B cell (primary cell): Measurements from ENCODE around the gene CPED1. TPM values are rescaled to one million over a fixed set of nuclear protein-coding genes. Genes with fewer than 3 reads are reported as not detected.

Source experiments
- ATAC-seq: fragments of 200-7000 bp; cut with Tn5 transposase; one replicate; pipeline ENCODE4 v1.10.0; 2021; ENCODE audit warnings: low read depth, mild to moderate bottlenecking, moderate number of reproducible peaks, moderate library complexity
- CTCF ChIA-PET: fragments of 350-600 bp; sonication (Branson Sonifier 250); formaldehyde crosslinking; loops from one replicate; lab custom pipeline; 2021; ENCODE audit warnings: antibody characterized with exemption, inconsistent platforms; lab: Charles Lee
- POLR2A ChIA-PET: fragments of 350-600 bp; sonication (Branson Sonifier 250); formaldehyde crosslinking; loops from one replicate; lab custom pipeline; 2021; ENCODE audit warnings: antibody characterized with exemption; lab: Charles Lee
- DNase-seq: peaks from one replicate; pipeline ENCODE4 v3.0.0; 2013
- H2AFZ ChIP-seq: 2 replicates; pipeline ENCODE4 v1.6.1; 2012; ENCODE audit warnings: mild to moderate bottlenecking, low read depth, low read length; ENCODE audit not compliant: insufficient read depth, poor library complexity, severe bottlenecking
- H3K27ac ChIP-seq, 2 donors: 1 replicate in 1 of 2; 2 replicates in 1 of 2; pipeline ENCODE4 v1.5.1; 2012 to 2013; ENCODE audit warnings: low read length in 2 of 2, mild to moderate bottlenecking in 2 of 2, moderate library complexity in 1 of 2
- H3K27me3 ChIP-seq, 4 experiments: fragments of 200-600 bp in 1 of 4; sonication (generic) in 1 of 4; replicated peaks in 1 of 4; 1 replicate in 2 of 4; 2 replicates in 2 of 4; pipeline versions ENCODE4 v1.6.1 to v1.7.0; 2013 to 2016; ENCODE audit warnings: low read length in 3 of 4, mild to moderate bottlenecking in 2 of 4, mixed read lengths in 1 of 4, moderate library complexity in 1 of 4; ENCODE audit not compliant: insufficient read depth in 4 of 4, control insufficient read depth in 3 of 4; ENCODE audit errors: control extremely low read depth in 1 of 4
- H3K36me3 ChIP-seq, 2 experiments: replicated peaks in 1 of 2; 1 replicate in 1 of 2; 2 replicates in 1 of 2; pipeline versions ENCODE4 v1.6.1 to v1.7.1; 2013; ENCODE audit warnings: low read length in 1 of 2; ENCODE audit not compliant: insufficient read depth in 2 of 2, control insufficient read depth in 1 of 2; ENCODE audit errors: control extremely low read depth in 1 of 2, extremely low read depth in 1 of 2
- H3K4me1 ChIP-seq, 2 donors: fragments of 200-600 bp in 1 of 2; sonication (generic) in 1 of 2; 1 replicate in 1 of 2; 2 replicates in 1 of 2; pipeline versions ENCODE4 v1.5.1 to v1.6.1; 2013 to 2017; ENCODE audit warnings: low read length in 2 of 2; ENCODE audit not compliant: control insufficient read depth in 2 of 2, insufficient read depth in 2 of 2
- H3K4me2 ChIP-seq: replicated peaks from 2 replicates; pipeline ENCODE3; 2012; ENCODE audit warnings: mild to moderate bottlenecking, low read depth, low read length; ENCODE audit not compliant: poor library complexity, severe bottlenecking
- H3K4me3 ChIP-seq, 5 experiments: fragments of 200-600 bp in 1 of 5; sonication (generic) in 1 of 5; 1 replicate in 3 of 5; 2 replicates in 2 of 5; pipeline versions ENCODE4 v1.5.1 to v1.7.0; 2011 to 2016; ENCODE audit warnings: low read length in 4 of 5, mild to moderate bottlenecking in 4 of 5, low read depth in 2 of 5, control low read depth in 1 of 5, moderate library complexity in 1 of 5; ENCODE audit not compliant: insufficient read depth in 1 of 5; ENCODE audit errors: control extremely low read depth in 1 of 5, extremely low read depth in 1 of 5
- H3K79me2 ChIP-seq: fragments of 200-600 bp; sonication (generic); one replicate; pipeline ENCODE4 v1.6.0; 2016; ENCODE audit warnings: low read length; ENCODE audit not compliant: control insufficient read depth, insufficient read depth
- H3K9ac ChIP-seq: fragments of 200-600 bp; sonication (generic); 2 replicates; pipeline ENCODE4 v1.6.1; 2017; ENCODE audit warnings: mild to moderate bottlenecking, low read length, moderate library complexity
- H3K9me3 ChIP-seq, 3 donors: one replicate each; pipeline versions ENCODE4 v1.6.1 to v1.7.1; 2013; ENCODE audit warnings: low read length in 2 of 3; ENCODE audit not compliant: control insufficient read depth in 2 of 3, insufficient read depth in 1 of 3; ENCODE audit errors: control extremely low read depth in 1 of 3
- H4K20me1 ChIP-seq: 2 replicates; pipeline ENCODE4 v1.6.0; 2012; ENCODE audit warnings: mild to moderate bottlenecking, low read length; ENCODE audit not compliant: insufficient read depth, control insufficient read depth, poor library complexity, severe bottlenecking
- H3K27ac Mint-ChIP-seq: one replicate; pipeline ENCODE4 v1.8.0; 2021; ENCODE audit warnings: mixed read lengths
- H3K27me3 Mint-ChIP-seq: one replicate; pipeline ENCODE4 v1.8.0; 2021; ENCODE audit warnings: mixed read lengths
- H3K4me1 Mint-ChIP-seq: one replicate; pipeline ENCODE4 v1.8.0; 2021; ENCODE audit warnings: mixed read lengths
- H3K4me3 Mint-ChIP-seq: one replicate; pipeline ENCODE4 v1.8.0; 2021; ENCODE audit warnings: mixed read lengths
- H3K9me3 Mint-ChIP-seq: one replicate; pipeline ENCODE4 v1.8.0; 2022; ENCODE audit warnings: mixed read lengths; ENCODE audit not compliant: insufficient read depth
- CTCF ChIP-seq: fragments of 200-600 bp; IDR thresholded peaks from one replicate; pipeline ENCODE4 v1.8.0; 2022; ENCODE audit warnings: antibody characterized with exemption, mild to moderate bottlenecking
- EZH2 ChIP-seq: IDR thresholded peaks from 2 replicates; pipeline ENCODE4 v1.6.1; 2012; ENCODE audit warnings: borderline replicate concordance, low read depth, mild to moderate bottlenecking, moderate library complexity, low read length; ENCODE audit not compliant: insufficient read depth, poor library complexity, severe bottlenecking
- WGBS: methylation state at CpG from one replicate; pipeline ENCODE4 v1.1.5; 2013; ENCODE audit warnings: missing lambda C conversion rate; ENCODE audit not compliant: insufficient coverage; 5-methylcytosine and 5-hydroxymethylcytosine counted together
- intact Hi-C: fragments of 100-400 bp; cut with micrococcal nuclease; formaldehyde crosslinking; loops from one replicate; pipeline ENCODE4 v1.10.0; 2022
- polyA plus RNA-seq: library from polyadenylated mRNA; depleted of rRNA; stranded (reverse); fragments of >200 nt; gene quantifications from 2 replicates; pipeline ENCODE4 v1.2.3, GENCODE V29; 2012
- total RNA-seq, 2 donors: library from RNA; stranded (reverse); fragments of 120-200 nt in 1 of 2; gene quantifications; 1 replicate in 1 of 2; 2 replicates in 1 of 2; pipeline versions ENCODE4 v1.2.3 to v1.2.4, GENCODE V29; 2013 to 2022

Gene CPED1
- total and polyA plus RNA-seq, 2 donors (not counting 1 experiment from before 2014, with no cell fraction given) = 0.44 to 3.8 TPM

DNA sequence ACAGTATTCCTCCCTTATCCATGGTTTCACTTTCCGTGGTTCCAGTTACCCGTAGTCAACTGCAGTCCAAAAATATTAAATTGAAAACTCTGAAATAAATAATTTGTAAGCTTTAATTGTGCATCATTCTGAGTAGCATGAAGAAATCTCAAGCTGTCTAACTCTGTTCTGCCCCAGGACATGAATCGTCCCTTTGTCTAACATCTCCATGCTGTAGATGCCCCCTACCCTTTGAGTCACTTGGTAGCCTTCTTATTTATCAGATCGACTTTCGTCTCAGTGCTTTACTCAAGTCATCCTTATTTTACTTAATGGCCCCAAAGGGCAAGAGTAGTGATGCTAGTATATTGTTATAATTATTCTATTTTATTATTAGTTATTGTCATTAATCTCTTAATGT is 41.8 kb downstream of the CPED1 start:
- Mint-ChIP-seq H3K27me3 (peaks cover 16% of the 10 kb centered on the region), H3K27ac (no peak overlapping the region), H3K4me3 (no peak overlapping the region), H3K4me1 (no peaks in the 10 kb centered on the region), H3K9me3 (peaks cover 4% of the 10 kb centered on the region)
- H3K79me2 ChIP-seq = no peaks in the 10 kb centered on the region
- no peak overlapping the region for H3K4me3 ChIP-seq
- ChIA-PET POLR2A (no interaction called here), CTCF (no interaction called here)
- no peak for TF ChIP-seq EZH2
- TF ChIP-seq CTCF = no peak
- no peaks in the 10 kb centered on the region for H3K27me3 ChIP-seq
- H3K9me3 ChIP-seq = no peaks in the 10 kb centered on the region
- H3K9ac ChIP-seq = no peak overlapping the region
- no peaks in the 10 kb centered on the region for H4K20me1 ChIP-seq
- H3K27ac ChIP-seq = no peak overlapping the region
- DNase-seq = no peak
- H3K4me1 ChIP-seq = no peaks in the 10 kb centered on the region
- intact Hi-C loops = no loop called here
- H3K36me3 ChIP-seq = no peaks in the 10 kb centered on the region
- no peak overlapping the region for H3K4me2 ChIP-seq
- no CpG with 5 or more reads among the region's 5 CpGs for WGBS
- no peak for ATAC-seq
- no peak overlapping the region for H2AFZ ChIP-seq

DNA sequence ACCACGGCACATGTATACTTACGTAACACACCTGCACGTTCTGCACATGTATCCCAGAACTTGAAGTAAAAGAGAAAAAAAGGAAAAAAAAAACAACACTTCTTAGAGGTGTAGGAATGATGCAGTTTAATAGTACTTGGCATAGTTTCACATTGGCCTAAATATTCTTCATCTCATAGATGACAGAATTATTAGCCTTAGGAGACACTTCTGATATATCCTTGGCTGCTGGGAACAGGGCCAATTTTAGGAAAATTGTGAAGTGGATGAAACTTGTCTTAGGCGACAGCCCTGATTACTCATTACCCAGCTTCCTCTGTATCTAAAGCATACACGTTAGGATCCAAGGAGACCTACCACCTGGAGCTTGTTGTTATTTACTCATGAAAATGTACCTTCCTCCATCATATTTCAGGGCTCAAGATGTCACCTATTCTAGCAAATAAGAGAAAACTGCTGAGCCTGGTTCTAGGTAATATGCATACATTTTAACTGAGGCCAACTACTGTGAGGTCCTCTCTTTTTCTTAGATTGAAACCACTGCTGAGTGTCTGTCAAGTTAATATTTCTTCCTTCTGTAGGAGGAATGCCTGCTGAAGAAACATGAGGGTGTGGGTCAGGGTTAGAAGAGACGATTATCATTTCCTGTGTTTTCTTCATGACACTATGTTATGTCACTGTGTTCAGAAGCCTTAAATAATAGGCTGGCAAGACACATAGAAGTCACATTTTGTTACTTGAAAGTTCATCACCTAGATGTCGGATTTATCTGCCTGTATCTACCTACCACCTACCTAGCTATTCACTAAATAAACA is 44.3 kb downstream of the CPED1 start:
- ATAC-seq = no peak
- no peaks in the 10 kb centered on the region for H3K4me1 ChIP-seq
- 80% methylated on average over 2 of the region's 7 CpGs for WGBS

More for the DNA sequence above, 44.3 kb downstream of the CPED1 start:
- no peaks in the 10 kb centered on the region for H3K79me2 ChIP-seq
- POLR2A ChIA-PET = no interaction called here
- Mint-ChIP-seq H3K4me1 (no peaks in the 10 kb centered on the region), H3K4me3 (no peak overlapping the region), H3K9me3 (no peaks in the 10 kb centered on the region), H3K27me3 (no peaks in the 10 kb centered on the region), H3K27ac (no peak overlapping the region)
- no peaks in the 10 kb centered on the region for H4K20me1 ChIP-seq
- no peak for TF ChIP-seq CTCF
- TF ChIP-seq EZH2 = no peak
- H2AFZ ChIP-seq = no peak overlapping the region
- no peak overlapping the region for H3K9ac ChIP-seq
- DNase-seq = no peak
- no peak overlapping the region for H3K4me2 ChIP-seq
- H3K9me3 ChIP-seq = no peaks in the 10 kb centered on the region
- no peak overlapping the region for H3K4me3 ChIP-seq
- no peaks in the 10 kb centered on the region for H3K36me3 ChIP-seq
- no peaks in the 10 kb centered on the region for H3K27me3 ChIP-seq
- intact Hi-C loops = no loop called here
- CTCF ChIA-PET = no interaction called here
- H3K27ac ChIP-seq = no peak overlapping the region
